HG02759 (cell line): ENCODE measurements around the gene ANLN.
"Not testable (repeated sequence)": the region's sequence is repeated elsewhere in the genome, so short reads cannot be mapped to it uniquely, and the experiment has no call there.

Source experiments
- ATAC-seq: cut with Tn5 transposase; IDR thresholded peaks from one replicate; pipeline ENCODE4 v1.9.1; 2021; ENCODE audit warnings: mild to moderate bottlenecking, moderate library complexity; ENCODE audit not compliant: unreplicated experiment

ANLN gene

DNA sequence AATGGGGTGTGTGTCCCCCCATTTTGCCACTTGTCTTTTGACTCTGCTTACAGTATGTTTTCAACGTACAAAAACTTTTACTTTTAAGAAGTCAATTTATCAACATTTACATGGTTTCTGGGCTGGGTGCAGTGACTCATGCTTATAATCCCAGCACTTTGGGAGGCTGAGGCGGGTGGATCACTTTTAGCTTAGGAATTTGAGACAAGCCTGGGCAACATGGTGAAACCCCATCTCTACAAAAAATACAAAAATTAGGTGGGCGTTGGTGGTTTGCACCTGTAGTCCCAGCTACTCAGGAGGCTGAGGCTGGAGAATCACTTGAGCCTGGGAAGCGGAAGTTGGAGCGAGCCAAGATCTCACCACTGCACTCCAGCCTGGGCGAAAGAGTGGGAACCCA, 107.5 kb downstream of the ANLN start:
- ATAC-seq = not testable (repeated sequence)

DNA sequence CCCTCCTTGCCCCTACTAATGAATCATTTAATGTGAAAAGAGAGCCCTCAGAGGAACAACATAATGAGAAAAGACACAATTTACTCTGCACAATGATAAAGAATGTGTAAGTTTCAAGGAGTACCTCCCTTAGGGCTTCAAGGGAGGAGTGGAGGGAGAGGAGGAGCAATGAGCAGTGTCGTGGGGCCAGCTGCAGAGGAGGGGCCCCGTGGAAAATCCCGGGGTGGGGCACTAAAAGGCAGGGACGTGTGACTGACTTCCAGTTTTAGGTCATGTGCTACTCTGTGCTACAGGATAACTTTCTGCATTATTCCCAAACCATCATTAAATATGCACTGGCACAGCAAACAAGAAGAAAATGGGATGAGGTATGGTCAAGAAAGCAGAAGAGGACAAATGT, 108.1 kb downstream of the ANLN start:
- ATAC-seq = no peak
